Nephron progenitor cell (in vitro differentiated cells): ENCODE data around the gene DYNC2LI1.

Experiments used
- DNase-seq: peaks from one replicate; pipeline ENCODE4 v3.0.0; 2021
- H3K27ac Mint-ChIP-seq: 2 replicates; pipeline ENCODE4 v1.8.0; 2021; ENCODE audit warnings: mild to moderate bottlenecking, moderate library complexity, mixed read lengths
- H3K27me3 Mint-ChIP-seq: 2 replicates; pipeline ENCODE4 v1.8.0; 2021; ENCODE audit warnings: mild to moderate bottlenecking, low read depth, mixed read lengths; ENCODE audit not compliant: poor library complexity
- H3K36me3 Mint-ChIP-seq: 2 replicates; pipeline ENCODE4 v1.8.0; 2021; ENCODE audit warnings: low read depth, mixed read lengths
- H3K4me1 Mint-ChIP-seq: 2 replicates; pipeline ENCODE4 v1.8.0; 2021; ENCODE audit warnings: mixed read lengths
- H3K4me3 Mint-ChIP-seq: 2 replicates; pipeline ENCODE4 v1.8.0; 2021; ENCODE audit warnings: mild to moderate bottlenecking, moderate library complexity, mixed read lengths
- H3K9me3 Mint-ChIP-seq: 2 replicates; pipeline ENCODE4 v1.8.0; 2021; ENCODE audit warnings: mild to moderate bottlenecking, moderate library complexity, mixed read lengths
- TF ChIP-seq, protein P1 (sequence below): fragments of 200-600 bp; sonication (generic); IDR thresholded peaks from 2 replicates; pipeline ENCODE4 v1.5.0; 2021; ENCODE audit warnings: antibody characterized with exemption

The DYNC2LI1 gene

DNA sequence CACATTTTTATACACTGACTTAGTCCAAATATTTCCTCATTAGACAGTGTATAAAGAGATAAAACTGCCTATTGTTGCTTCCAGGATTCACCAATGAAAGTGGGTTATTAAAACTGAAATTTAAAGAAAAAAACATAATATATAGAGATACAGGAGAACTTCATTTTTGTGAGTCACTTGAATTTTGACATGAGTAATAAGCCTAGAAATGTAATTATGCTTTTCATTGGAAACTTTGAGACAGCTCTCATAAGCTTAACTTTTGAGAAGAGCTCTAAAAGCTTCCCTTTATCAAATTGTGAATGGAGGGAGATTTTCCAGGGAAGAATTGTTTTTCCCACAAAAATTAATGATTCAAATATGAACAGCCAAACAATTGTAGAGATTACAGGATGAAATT, 14.1 kb downstream of the DYNC2LI1 start:
- no peaks in the 10 kb centered on the region for H3K9me3 Mint-ChIP-seq
- no peaks in the 10 kb centered on the region for H3K27me3 Mint-ChIP-seq

DNA sequence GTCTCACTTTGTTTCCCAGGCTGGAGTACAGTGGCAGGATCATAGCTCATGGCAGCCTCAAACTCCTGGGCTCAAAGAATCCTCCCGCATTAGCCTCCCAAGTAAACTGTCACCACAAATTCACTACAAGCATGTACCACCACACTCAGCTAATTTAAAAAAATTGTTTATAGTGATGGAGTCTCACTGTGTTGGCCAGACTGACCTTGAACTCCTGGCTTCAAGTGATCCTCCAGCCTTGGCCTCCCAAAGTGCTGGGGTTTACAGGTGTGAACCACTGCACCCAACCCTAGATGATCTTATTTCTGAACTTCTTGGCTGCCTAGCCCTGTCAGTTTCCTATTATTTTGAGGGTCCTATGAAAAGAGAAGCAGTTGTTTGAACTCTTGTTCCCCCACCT, 14.8 kb downstream of the DYNC2LI1 start:
- TF ChIP-seq, protein P1, sequence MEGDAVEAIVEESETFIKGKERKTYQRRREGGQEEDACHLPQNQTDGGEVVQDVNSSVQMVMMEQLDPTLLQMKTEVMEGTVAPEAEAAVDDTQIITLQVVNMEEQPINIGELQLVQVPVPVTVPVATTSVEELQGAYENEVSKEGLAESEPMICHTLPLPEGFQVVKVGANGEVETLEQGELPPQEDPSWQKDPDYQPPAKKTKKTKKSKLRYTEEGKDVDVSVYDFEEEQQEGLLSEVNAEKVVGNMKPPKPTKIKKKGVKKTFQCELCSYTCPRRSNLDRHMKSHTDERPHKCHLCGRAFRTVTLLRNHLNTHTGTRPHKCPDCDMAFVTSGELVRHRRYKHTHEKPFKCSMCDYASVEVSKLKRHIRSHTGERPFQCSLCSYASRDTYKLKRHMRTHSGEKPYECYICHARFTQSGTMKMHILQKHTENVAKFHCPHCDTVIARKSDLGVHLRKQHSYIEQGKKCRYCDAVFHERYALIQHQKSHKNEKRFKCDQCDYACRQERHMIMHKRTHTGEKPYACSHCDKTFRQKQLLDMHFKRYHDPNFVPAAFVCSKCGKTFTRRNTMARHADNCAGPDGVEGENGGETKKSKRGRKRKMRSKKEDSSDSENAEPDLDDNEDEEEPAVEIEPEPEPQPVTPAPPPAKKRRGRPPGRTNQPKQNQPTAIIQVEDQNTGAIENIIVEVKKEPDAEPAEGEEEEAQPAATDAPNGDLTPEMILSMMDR = no peak
- no peaks in the 10 kb centered on the region for H3K4me1 Mint-ChIP-seq
- DNase-seq = no peak
- H3K36me3 Mint-ChIP-seq = peaks cover 43% of the 10 kb centered on the region
- no peak overlapping the region for H3K27ac Mint-ChIP-seq
- no peak overlapping the region for H3K4me3 Mint-ChIP-seq
- no peaks in the 10 kb centered on the region for H3K27me3 Mint-ChIP-seq
- no peaks in the 10 kb centered on the region for H3K9me3 Mint-ChIP-seq

More for the DNA sequence above, 14.1 kb downstream of the DYNC2LI1 start:
- peaks cover 40% of the 10 kb centered on the region for H3K36me3 Mint-ChIP-seq
- no peak overlapping the region for H3K27ac Mint-ChIP-seq
- DNase-seq = no peak
- no peaks in the 10 kb centered on the region for H3K4me1 Mint-ChIP-seq
- TF ChIP-seq, protein P1 = no peak
- H3K4me3 Mint-ChIP-seq = no peak overlapping the region

DNA sequence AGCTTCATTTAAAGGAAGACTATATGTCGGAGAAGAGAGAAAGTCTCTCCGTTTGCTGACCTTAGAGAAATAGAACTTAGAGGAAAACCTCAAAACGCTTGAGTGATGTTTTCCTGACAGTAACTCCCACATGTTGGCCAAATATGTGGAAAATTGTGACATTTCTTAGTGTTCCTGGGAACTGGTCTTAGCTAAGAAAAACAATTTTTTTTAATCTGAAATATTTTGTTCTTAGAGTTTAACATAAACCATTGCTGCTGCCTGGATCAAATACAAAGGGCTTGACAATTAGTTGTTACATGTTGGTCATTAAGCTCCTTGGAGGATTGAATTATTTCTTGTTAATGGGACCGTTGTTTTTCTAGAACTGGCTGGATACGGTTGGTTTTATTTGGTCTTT, 16.3 kb downstream of the DYNC2LI1 start:
- Mint-ChIP-seq H3K27ac (no peak overlapping the region), H3K9me3 (no peaks in the 10 kb centered on the region), H3K4me3 (no peak overlapping the region), H3K36me3 (peaks cover 48% of the 10 kb centered on the region), H3K4me1 (no peaks in the 10 kb centered on the region), H3K27me3 (no peaks in the 10 kb centered on the region)
- no peak for DNase-seq
- TF ChIP-seq, protein P1 = no peak

DNA sequence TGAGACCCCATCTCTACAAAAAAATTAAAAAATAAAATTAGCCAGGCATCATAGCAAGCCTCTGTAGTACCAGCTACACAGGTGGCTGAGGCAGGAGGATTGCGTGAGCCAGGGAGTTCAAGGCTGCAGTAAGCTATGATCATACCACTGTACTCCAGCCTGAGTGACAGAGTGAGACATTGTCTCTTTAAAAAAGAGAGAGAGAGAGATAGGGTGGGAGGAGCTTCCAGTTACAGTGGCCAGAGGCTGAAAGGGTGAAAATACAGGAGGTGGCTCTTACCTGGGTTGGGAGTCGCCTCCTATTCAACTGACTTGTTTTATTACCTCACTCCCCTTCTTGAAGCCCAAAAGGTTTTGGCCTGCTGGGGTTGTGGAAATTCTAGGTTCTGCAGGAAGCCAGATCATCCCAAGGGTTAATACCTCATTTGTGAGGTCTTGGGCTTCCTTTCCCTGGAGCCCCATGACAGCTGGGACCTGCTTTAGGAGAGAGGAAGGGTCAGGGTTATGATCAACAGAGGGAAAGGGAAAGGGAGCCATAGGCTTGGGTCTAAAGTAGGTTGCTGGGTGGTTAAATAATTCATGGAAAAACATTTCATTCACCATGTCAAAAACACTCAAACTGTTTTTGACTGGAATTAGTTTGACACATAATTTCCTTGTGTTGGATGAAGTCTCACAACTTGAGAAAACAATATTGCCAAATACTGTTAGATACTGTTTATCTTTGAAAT, 17.4 kb downstream of the DYNC2LI1 start:
- peaks cover 51% of the 10 kb centered on the region for H3K36me3 Mint-ChIP-seq
- H3K9me3 Mint-ChIP-seq = no peaks in the 10 kb centered on the region
- H3K27ac Mint-ChIP-seq = peak overlapping the region; percentile 85
- no peaks in the 10 kb centered on the region for H3K4me1 Mint-ChIP-seq
- TF ChIP-seq, protein P1 = no peak
- no peak for DNase-seq
- H3K27me3 Mint-ChIP-seq = no peaks in the 10 kb centered on the region
- H3K4me3 Mint-ChIP-seq = no peak overlapping the region

DNA sequence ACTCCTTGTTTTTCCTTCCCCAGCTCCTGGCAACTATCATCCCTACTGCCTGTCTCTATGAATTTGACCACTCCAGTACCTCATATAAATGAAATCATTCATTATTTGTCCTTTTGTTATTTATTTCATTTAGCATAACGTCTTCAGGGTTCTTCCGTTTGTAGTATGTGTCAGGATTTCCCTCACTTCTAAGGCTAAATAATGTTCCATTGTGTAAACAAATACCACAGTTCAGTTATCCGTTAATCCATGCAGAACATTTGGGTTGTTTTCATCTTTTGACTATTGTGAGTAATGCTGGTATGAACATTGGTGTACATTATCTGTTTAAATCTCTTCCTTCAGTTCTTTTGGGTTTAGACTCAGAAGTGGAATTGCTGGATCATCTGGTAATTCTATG, 18.8 kb downstream of the DYNC2LI1 start:
- no peak overlapping the region for H3K4me3 Mint-ChIP-seq
- TF ChIP-seq, protein P1 = no peak
- no peaks in the 10 kb centered on the region for H3K27me3 Mint-ChIP-seq

DNA sequence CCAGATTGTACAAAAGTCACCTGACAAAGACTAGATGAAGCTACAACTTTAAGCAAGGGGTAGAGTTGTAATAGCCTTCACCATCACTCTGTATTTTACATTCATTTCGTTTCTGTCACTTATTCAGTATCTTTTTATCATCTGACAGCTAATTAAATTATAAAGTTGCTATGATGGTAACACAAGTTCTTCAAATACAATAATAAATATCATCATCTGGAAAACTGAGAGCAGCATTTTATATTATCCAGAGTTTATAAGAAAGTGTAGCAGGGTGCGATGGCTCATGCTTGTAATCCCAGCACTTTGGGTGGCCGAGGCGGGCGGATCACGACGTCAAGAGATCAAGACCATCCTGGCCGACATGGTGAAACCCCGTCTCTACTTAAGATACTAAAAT, 21.1 kb downstream of the DYNC2LI1 start:
- Mint-ChIP-seq H3K27me3 (no peaks in the 10 kb centered on the region), H3K9me3 (no peaks in the 10 kb centered on the region), H3K27ac (no peak overlapping the region), H3K4me1 (no peaks in the 10 kb centered on the region), H3K4me3 (no peak overlapping the region), H3K36me3 (peaks cover 45% of the 10 kb centered on the region)
- TF ChIP-seq, protein P1 = no peak
- no peak for DNase-seq

More for the DNA sequence above, 18.8 kb downstream of the DYNC2LI1 start:
- no peaks in the 10 kb centered on the region for H3K4me1 Mint-ChIP-seq
- DNase-seq = no peak
- H3K36me3 Mint-ChIP-seq = peaks cover 51% of the 10 kb centered on the region
- no peak overlapping the region for H3K27ac Mint-ChIP-seq
- H3K9me3 Mint-ChIP-seq = no peaks in the 10 kb centered on the region
